ENCODE measurements around the gene EYA2.

EYA2 gene

DNA sequence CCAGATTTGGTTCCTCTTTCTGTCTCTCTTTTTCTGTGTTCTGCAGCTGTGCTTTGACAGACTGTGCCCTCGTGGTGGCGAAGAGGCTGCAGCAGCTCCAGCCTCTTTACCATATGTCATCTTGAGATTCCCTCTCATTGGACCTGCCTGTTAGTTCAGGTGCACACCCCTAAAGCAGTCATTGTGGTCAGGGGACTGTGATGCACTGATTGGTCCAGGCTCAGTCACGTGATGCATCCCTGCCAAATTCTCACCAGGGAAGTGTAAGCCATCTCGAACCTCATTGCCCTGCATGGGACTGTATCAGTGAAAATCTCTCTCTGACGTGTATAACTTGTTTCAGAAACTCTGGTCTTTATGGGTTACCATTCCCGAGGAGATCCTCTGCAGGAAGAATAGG is 160.3 kb downstream of the EYA2 start:
- no peak overlapping the region for H3K4me3 ChIP-seq (ENCODE audit: low read depth, low read length)
- TF ChIP-seq, protein P1, sequence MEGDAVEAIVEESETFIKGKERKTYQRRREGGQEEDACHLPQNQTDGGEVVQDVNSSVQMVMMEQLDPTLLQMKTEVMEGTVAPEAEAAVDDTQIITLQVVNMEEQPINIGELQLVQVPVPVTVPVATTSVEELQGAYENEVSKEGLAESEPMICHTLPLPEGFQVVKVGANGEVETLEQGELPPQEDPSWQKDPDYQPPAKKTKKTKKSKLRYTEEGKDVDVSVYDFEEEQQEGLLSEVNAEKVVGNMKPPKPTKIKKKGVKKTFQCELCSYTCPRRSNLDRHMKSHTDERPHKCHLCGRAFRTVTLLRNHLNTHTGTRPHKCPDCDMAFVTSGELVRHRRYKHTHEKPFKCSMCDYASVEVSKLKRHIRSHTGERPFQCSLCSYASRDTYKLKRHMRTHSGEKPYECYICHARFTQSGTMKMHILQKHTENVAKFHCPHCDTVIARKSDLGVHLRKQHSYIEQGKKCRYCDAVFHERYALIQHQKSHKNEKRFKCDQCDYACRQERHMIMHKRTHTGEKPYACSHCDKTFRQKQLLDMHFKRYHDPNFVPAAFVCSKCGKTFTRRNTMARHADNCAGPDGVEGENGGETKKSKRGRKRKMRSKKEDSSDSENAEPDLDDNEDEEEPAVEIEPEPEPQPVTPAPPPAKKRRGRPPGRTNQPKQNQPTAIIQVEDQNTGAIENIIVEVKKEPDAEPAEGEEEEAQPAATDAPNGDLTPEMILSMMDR (IDR thresholded peaks at IDR 0.05; ENCODE audit: insufficient read depth, low read depth, low read length, missing control alignments) = no peak
- peak; percentile 3 for DNase-seq (ENCODE audit: low read depth)

DNA sequence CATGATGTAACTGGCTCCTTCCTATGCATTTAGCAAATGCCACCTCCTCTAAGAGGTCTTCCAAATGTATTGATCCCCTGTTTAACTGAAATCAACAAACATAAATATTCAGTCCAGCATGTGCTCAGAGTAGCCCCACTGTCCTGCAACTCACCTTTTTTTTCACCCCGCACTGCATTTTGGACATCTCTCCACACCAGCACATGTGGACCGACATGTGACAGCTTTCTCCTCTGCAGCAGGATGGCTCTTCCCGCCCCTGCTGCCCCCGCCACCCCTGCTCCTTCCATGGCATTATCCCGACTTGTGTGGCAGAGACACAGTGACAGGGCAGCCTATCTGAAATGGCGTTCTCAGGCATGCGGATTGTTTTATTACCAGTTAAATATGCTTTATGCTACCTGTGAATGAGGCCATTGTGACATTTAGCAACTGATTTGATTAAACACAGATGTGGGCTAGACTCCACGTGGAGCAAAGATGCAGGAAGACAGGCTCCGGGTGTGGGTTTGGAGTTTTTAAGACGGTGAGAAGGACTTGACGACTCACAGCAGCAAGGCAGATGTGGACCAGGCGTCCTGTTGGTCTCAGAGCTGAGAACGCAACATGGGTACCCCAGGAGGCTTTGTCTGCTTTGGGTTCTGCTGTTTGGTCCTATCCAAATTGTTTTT is 161.2 kb downstream of the EYA2 start:
- DNase-seq (ENCODE audit: low read depth) = no peak
- H3K4me3 ChIP-seq (ENCODE audit: low read depth, low read length) = no peak overlapping the region
- TF ChIP-seq, protein P1 (IDR thresholded peaks at IDR 0.05; ENCODE audit: insufficient read depth, low read depth, low read length, missing control alignments) = no peak

DNA sequence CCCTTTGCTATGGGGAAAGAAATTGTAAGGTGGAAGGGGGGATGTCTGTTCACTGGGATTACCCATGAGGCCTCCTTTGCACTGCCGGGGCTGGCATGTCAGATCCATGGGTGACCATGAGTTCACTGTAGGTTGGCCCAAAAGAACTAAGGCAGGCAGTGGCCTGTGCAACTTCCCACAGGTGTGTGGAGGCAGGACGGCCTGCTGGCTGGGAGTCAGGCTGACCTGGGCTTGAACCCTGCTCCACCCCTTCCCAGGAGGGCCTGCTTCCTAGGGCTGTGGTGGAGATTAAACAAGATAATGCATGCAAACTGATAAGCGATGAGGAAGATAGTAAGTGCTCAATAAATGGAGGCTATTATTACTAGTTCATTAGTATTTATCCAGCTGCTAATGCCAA is 163.0 kb downstream of the EYA2 start:
- TF ChIP-seq, protein P1 (IDR thresholded peaks at IDR 0.05; ENCODE audit: insufficient read depth, low read depth, low read length, missing control alignments) = no peak
- no peak overlapping the region for H3K4me3 ChIP-seq (ENCODE audit: low read depth, low read length)
- no peak for DNase-seq (ENCODE audit: low read depth)

DNA sequence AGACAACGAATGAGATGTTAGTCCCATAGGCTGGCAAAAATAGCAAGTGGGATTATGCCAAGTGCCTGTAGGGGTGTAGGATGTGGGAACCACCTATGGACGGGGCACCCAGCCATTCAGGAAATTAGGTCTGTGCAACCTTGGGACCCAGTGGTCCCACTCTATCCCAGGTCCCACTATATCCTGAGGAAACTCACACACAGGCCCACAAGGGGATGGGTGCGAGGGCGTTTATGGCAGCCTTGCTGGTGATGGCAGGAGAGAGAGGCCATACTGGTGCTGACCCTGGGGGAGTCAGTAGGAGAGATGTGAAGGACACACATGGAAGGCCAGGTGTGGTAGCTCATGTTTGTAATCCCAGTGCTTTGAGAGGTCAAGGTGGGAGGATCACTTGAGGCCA is 163.6 kb downstream of the EYA2 start:
- no peak overlapping the region for H3K4me3 ChIP-seq (ENCODE audit: low read depth, low read length)
- DNase-seq (ENCODE audit: low read depth) = no peak
- TF ChIP-seq, protein P1 (IDR thresholded peaks at IDR 0.05; ENCODE audit: insufficient read depth, low read depth, low read length, missing control alignments) = no peak

DNA sequence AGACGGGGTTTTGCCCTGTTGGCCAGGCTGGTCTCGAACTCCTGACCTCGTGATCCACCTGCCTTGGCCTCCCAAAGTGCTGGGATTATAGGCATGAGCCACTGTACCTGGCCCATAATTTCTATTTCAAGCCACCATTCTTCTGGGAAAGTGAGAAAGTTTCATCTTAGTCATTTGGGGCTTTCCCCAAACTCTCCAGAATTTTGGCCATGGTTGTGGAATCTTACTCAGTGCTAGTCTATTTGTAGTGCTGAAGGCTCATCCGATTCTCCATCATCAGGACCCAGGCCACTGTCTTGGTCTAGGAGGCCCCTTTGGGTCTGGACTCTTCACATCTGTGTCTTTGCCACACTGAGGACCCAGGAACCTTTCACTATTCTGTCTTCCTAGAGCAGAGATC is 164.9 kb downstream of the EYA2 start:
- TF ChIP-seq, protein P1 (IDR thresholded peaks at IDR 0.05; ENCODE audit: insufficient read depth, low read depth, low read length, missing control alignments) = no peak
- DNase-seq (ENCODE audit: low read depth) = no peak
- H3K4me3 ChIP-seq (ENCODE audit: low read depth, low read length) = no peak overlapping the region

DNA sequence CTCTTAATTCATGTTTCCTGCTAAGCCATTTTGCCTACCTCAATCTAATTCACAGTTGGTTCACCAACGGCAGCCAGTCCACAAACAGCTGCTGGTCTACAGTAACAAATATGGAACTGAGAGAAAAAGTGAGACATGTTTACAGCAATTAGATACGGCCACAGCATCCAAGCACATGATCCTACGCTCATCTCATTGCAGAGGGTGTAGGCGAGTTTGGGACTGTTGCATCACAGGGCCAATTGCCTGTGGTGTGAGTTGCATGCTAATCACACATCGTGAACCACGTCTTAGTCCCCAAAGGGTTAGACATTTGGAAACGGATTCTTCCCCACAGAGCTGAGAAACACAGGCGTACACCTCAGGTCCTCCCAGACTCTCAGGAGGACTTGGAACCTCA is 166.9 kb downstream of the EYA2 start:
- DNase-seq (ENCODE audit: low read depth) = no peak
- H3K4me3 ChIP-seq (ENCODE audit: low read depth, low read length) = no peak overlapping the region
- TF ChIP-seq, protein P1 (IDR thresholded peaks at IDR 0.05; ENCODE audit: insufficient read depth, low read depth, low read length, missing control alignments) = no peak
